Measurements from ENCODE around the gene STK40.

Gene STK40

DNA sequence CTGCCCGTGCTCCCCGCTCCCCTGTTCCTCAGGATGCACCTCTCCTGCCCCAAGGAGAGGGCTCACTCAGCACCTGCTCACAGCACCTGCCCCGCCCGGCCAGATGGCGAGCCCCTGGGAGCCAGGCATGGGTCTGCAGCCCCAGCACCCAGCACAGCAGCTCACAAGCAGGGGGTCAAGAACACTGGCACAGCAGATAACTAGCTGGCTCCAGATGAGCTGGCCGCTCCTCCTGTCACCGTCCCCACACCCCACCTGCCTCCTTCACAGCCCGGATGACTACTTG, 41.4 kb downstream of the STK40 start:
- no peak for DNase-seq (ENCODE audit: low read depth in 3 of 3)

GRCh38 chr1:36343651-36344394, 41.9 kb downstream of the STK40 start:
- no peak for DNase-seq (ENCODE audit: low read depth in 3 of 3)

- DNase-seq (ENCODE audit: low read depth in 3 of 3), result peak in 1 of 3 experiments; percentile 50
These were observed 43.1 kb downstream of the STK40 start for GRCh38 chr1:36342426-36343185.

DNA sequence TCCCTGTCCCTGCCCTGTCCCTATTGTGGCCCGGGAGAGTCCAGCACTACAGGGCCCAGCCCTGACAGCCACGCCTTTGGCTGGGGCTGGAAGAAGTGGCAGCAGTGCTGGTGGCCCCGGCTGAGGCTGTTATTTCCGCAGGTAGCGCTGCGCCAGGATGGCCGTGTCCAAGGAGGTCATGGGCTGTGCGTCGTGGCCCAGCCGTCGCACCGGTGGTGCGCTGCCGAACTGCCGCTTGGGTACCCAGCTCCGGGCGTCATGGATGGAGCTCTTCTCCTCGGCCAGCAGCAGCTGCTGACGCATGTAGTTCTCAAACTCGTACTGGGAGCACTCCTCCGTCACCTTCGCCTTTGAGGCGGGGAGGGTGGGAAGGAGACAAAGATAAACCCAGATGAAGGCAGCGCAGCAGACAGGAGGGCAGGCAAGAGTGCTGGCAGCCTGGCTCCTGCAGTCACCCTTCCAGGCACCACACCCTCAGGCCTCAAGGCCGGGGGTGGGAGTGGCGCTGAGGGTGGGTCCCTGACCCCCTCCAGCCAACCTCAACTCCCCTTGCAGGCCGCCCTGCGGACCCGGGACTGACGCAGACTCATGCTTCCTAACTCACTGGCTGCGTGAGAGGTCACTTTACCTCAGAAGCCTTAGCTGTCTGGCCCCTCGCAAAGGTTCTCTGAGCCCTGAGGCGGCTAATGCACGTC, 44.0 kb downstream of the STK40 start:
- DNase-seq (ENCODE audit: low read depth in 3 of 3), result no peak

DNA sequence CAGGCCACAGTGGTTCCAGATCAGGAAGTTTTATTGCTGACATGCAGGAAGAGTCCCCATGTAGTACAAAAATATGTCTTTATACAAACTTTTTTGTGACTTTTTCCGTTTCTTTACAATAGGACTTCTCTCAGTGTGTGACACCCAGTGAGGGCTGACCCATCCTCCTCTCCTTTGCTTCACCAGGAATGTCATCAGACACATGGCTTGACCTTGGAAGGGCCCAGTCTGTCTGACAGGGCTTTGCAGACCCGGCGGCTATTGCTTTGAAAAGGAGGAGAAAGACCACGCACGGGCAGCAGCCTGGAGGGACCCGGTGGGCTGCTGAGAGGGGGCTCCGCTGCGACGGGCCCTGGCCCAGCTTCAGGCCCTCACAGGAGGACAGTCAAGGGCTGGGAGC, 46.1 kb downstream of the STK40 start:
- no peak for DNase-seq (ENCODE audit: low read depth in 3 of 3)

DNA sequence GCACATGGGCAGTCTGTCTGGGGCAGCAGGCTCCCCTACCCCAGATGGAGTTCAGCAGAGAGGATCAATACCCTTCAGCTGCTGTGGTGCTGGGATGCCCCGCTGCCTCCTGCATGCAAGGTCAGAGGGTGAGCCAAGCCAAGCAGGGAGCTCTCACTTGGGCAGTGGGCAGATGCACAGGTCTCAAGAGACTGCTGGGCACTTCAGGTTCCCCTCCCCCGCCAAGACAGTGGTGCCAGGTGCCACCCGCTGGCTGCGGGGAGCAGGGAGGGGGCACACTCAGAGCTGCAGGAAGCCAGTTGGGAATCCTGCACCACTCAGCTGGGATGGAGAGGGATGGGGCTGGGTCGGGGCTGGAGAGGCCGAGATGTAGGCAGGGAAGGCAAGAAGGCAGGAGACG, 46.5 kb downstream of the STK40 start:
- DNase-seq (ENCODE audit: low read depth in 3 of 3), result no peak

DNA sequence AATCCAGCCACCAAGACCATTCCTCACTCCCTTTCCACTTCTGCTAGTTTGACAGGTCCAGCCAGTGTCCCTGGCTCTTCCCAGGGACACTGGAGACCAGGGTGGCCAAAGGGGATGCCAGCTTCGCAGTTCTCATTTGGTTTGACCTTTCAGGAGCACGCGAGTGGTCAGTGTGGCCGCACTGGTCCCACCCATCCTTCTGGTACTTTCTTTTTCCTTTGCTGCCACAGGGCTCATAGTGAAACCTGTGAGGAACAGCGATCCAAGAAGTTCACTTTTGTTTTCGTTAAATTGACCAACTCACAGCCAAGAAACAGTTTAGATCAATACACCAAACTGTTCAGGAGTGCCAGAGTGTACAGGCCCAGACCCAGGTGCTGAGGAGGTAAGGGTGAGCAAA, 47.9 kb downstream of the STK40 start:
- DNase-seq (ENCODE audit: low read depth in 3 of 3), result no peak

GRCh38 chr1:36330940-36331339, 54.8 kb downstream of the STK40 start:
- DNase-seq (ENCODE audit: low read depth in 3 of 3), result no peak

DNA sequence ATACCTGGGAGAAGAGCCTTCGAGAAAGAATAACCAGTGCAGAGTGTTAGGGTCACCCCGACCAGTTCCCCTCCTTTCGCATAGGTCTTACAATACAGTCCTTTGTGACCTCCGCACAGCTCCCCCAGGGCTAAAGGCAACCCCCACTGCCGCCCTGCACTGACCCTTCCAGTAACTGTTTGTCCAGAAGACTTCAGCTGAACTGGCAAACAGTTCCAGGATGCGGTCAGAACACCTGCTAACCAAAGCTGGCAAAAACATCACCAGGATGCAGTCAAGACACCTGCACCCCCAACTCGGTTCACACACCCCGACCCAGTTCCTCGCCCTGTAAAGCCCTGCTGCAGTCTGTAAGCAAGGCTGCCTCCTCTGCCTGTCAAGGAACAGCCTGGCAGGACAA, 55.9 kb downstream of the STK40 start:
- DNase-seq (ENCODE audit: low read depth in 3 of 3), result no peak

- no peak for DNase-seq (ENCODE audit: low read depth in 3 of 3)
These were observed 57.0 kb downstream of the STK40 start for GRCh38 chr1:36328713-36329112.

DNA sequence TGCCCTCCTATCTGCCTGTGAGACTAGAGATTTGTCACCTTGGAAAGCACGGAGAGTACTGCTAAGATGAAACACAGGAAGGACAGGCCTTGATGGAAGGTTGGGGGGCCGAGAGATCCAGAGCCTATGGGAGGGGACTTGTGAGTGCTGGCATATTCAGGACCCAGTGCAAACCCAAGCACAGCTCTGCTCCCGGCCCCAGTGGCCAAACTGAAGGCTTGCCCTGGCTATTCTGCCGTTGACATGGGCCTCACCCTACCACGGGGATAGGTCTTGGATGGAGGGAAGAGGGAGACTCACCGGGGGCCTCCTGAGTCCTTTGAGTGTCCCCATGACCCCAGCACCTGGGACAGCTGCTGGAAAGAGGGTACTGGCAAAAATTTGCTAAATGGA, 57.6 kb downstream of the STK40 start:
- DNase-seq (ENCODE audit: low read depth in 3 of 3), result no peak

- DNase-seq (ENCODE audit: low read depth in 3 of 3), result no peak
These were observed 58.2 kb downstream of the STK40 start for GRCh38 chr1:36327421-36328087.

GRCh38 chr1:36326499-36326898, 59.2 kb downstream of the STK40 start:
- DNase-seq (ENCODE audit: low read depth in 3 of 3), result no peak

- no peak for DNase-seq (ENCODE audit: low read depth in 3 of 3)
These were observed 61.4 kb downstream of the STK40 start for GRCh38 chr1:36324353-36324703.

DNA sequence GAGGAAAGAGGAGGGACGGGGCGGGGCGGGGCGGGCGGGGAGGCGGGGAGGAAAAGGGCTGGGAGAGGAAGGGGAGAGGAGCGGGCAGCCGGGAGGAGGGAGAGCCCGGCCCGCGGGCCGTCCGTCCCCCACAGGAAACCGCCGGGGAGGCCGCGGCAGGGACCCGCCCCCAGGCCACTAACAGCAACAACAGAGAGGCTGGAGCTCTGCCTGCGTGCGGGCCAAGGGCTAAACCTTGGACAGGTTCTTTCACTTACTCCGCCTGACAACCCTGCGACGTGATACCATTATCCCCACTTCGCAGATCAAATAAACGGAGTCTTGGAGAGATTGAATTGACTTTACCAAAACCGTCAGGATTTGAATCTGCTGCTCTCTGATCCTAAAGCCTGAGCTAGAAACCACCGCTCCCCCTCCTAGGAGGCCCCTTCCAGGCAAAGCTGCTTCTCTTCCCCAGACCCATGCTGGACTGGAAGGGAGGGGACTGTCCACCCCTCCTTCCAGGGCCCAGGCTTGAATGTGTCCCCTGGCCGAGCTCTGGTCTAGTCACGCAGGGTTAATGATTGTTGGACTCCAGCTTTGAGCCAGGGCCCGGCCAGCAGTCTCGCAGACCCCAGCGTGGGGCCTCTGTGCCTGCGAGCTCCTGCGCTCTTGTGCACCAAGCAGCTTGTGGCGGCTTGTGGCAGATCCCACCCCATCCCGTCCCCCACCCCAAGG, 61.9 kb downstream of the STK40 start, which contains the start of gene EVA1B:
Gene EVA1B, minus strand, starts transcription at position 10 of the 717 bp plus-strand sequence. CDS start 608 bp downstream, outside the sequence.
- peak in 1 of 3 experiments; percentile 56 for DNase-seq (ENCODE audit: low read depth in 3 of 3)

GRCh38 chr1:36322786-36323635, 62.7 kb downstream of the STK40 start:
- DNase-seq (ENCODE audit: low read depth in 3 of 3), result no peak

- no peak for DNase-seq (ENCODE audit: low read depth in 3 of 3)
These were observed 63.5 kb downstream of the STK40 start for GRCh38 chr1:36322041-36322785.

- DNase-seq (ENCODE audit: low read depth in 3 of 3), result peak in 1 of 3 experiments; percentile 54
These were observed 64.4 kb downstream of the STK40 start for GRCh38 chr1:36321119-36321951.

- no peak for DNase-seq (ENCODE audit: low read depth in 3 of 3)
These were observed 65.0 kb downstream of the STK40 start for GRCh38 chr1:36320767-36321118.

Data from stimulated activated CD4-positive, alpha-beta T cell treated with anti-CD3 and anti-CD28 coated beads, TNF-alpha, amount 100 ng/mL, for 24 hours (primary cell).